ENCODE data around the gene SLC49A4.

GRCh38 chr3:122786066-122786465 is 8.8 kb upstream of the SLC49A4 start:
- TF ChIP-seq CTCF (conservative IDR thresholded peaks at IDR 0.05; ENCODE audit: low read depth, low read length): no peak
- TF ChIP-seq EZH2phosphoT487 (IDR thresholded peaks at IDR 0.05; ENCODE audit: borderline replicate concordance, low read length): no peak
- no peak for TF ChIP-seq EZH2 (IDR thresholded peaks at IDR 0.05; ENCODE audit: low read length, unreplicated experiment)
